ENCODE data around the gene PHF20.

GRCh38 chr20:35791821-35792220 is 20.0 kb downstream of the PHF20 start:
- no peak for TF ChIP-seq ZNF430 (CRISPR knock-in tag; IDR thresholded peaks at IDR 0.05)
- no peak for TF ChIP-seq BRCA1 (CRISPR knock-in tag; IDR thresholded peaks at IDR 0.05)
- no peak for TF ChIP-seq UBTF (CRISPR knock-in tag; IDR thresholded peaks at IDR 0.05)
- no peak for TF ChIP-seq GABPA (IDR thresholded peaks at IDR 0.05; ENCODE audit: low read depth, low read length)
- TF ChIP-seq GABPA (CRISPR knock-in tag; IDR thresholded peaks at IDR 0.05; ENCODE audit: low read depth) = no peak
- TF ChIP-seq CTCF (CRISPR knock-in tag; IDR thresholded peaks at IDR 0.05) = no peak
- TF ChIP-seq HCFC1 (IDR thresholded peaks at IDR 0.05; ENCODE audit: low read depth, low read length) = no peak
- TF ChIP-seq, protein P1, sequence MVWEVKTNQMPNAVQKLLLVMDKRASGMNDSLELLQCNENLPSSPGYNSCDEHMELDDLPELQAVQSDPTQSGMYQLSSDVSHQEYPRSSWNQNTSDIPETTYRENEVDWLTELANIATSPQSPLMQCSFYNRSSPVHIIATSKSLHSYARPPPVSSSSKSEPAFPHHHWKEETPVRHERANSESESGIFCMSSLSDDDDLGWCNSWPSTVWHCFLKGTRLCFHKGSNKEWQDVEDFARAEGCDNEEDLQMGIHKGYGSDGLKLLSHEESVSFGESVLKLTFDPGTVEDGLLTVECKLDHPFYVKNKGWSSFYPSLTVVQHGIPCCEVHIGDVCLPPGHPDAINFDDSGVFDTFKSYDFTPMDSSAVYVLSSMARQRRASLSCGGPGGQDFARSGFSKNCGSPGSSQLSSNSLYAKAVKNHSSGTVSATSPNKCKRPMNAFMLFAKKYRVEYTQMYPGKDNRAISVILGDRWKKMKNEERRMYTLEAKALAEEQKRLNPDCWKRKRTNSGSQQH (CRISPR knock-in tag; IDR thresholded peaks at IDR 0.05; ENCODE audit: low read depth) = no peak
- no peak for TF ChIP-seq ZBTB7A (CRISPR knock-in tag; IDR thresholded peaks at IDR 0.05)
- TF ChIP-seq PAX8 (CRISPR knock-in tag; IDR thresholded peaks at IDR 0.05; ENCODE audit: borderline replicate concordance) = no peak
- TF ChIP-seq ETS1 (CRISPR knock-in tag; IDR thresholded peaks at IDR 0.05) = no peak
- TF ChIP-seq POLR2A (IDR thresholded peaks at IDR 0.05; ENCODE audit: insufficient read depth in 1 of 2, low read depth in 2 of 2, low read length in 2 of 2) = no peak
